ENCODE results near the gene MTUS2. TPM values are rescaled to one million over a fixed set of nuclear protein-coding genes. Genes with fewer than 3 reads are reported as not detected.

Gene MTUS2
- total and polyA plus RNA-seq, 7 experiments from 2014 or later, result 0.05 to 0.83 TPM; not detected in 5

DNA sequence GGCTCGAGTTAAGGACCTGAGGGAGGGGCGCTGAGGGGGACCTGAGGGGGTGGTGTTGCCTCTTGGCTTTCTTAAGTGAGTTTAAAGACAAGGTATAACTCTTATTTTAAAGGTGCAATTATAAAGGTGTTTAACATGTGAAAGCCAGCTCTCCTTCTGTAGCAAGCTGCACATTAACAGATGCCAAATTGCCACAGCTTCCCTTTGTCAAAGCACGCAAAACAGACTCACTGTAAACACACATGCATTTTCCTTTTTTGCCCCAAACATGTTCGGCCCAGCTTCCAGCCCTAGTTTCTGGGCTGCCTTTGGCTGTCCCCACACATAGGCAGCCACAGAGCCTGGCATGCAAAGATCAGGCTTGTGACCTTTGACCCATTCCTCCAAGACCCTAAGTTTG, 663.5 kb downstream of the MTUS2 start:
- no peak for DNase-seq
- Mint-ChIP-seq H3K27ac (no peak overlapping the region), H3K27me3 (peaks cover 0 to 11% (median 5%) of the 10 kb centered on the region in 5 donors), H3K9me3 (no peaks in the 10 kb centered on the region), H3K36me3 (no peaks in the 10 kb centered on the region), H3K4me3 (no peak overlapping the region), H3K4me1 (no peaks in the 10 kb centered on the region)
- POLR2A ChIA-PET, result no interaction called here
- Histone ChIP-seq H3K9me3 (ENCODE audit: control insufficient read depth in 2 of 3, low read length in 3 of 3) (no peaks in the 10 kb centered on the region), H3K27ac (ENCODE audit: low read depth, low read length) (no peak overlapping the region), H3K4me3 (ENCODE audit: low read length) (no peak overlapping the region), H3K4me1 (ENCODE audit: control insufficient read depth in 2 of 2, insufficient read depth in 2 of 2, low read length in 2 of 2) (no peaks in the 10 kb centered on the region), H3K36me3 (ENCODE audit: control insufficient read depth in 2 of 3, insufficient read depth in 3 of 3, low read length in 3 of 3) (no peaks in the 10 kb centered on the region), H3K27me3 (ENCODE audit: control insufficient read depth in 2 of 2, insufficient read depth in 2 of 2, low read length in 2 of 2) (no peaks in the 10 kb centered on the region)
- intact Hi-C loops (cut with micrococcal nuclease), result no loop called here
- ATAC-seq, result no peak
- CTCF ChIA-PET, result no interaction called here

DNA sequence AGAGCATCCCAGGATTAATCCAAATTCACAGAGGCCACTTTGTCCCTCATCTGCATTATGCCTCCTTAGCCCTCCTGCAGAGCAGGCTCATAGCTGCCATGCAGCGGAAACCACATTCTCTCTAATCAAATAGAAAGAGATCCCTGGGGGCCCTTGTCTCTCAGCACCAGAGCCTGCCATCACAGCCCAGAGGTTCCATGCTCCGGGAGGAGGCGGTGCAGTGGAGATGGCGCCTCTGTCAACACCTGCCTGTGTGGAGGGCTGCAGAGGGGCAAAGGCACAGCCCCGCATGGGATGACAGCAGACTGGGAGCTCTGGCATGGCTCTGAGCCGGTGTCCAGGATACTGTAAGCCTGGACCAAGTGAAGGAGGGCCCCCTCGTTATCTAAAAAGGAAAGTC, 664.1 kb downstream of the MTUS2 start:
- Histone ChIP-seq H3K36me3 (ENCODE audit: control insufficient read depth in 2 of 3, insufficient read depth in 3 of 3, low read length in 3 of 3) (no peaks in the 10 kb centered on the region), H3K4me1 (ENCODE audit: control insufficient read depth in 2 of 2, insufficient read depth in 2 of 2, low read length in 2 of 2) (no peaks in the 10 kb centered on the region), H3K27ac (ENCODE audit: low read depth, low read length) (no peak overlapping the region), H3K9me3 (ENCODE audit: control insufficient read depth in 2 of 3, low read length in 3 of 3) (no peaks in the 10 kb centered on the region), H3K27me3 (ENCODE audit: control insufficient read depth in 2 of 2, insufficient read depth in 2 of 2, low read length in 2 of 2) (no peaks in the 10 kb centered on the region), H3K4me3 (ENCODE audit: low read length) (no peak overlapping the region)
- H3K4me3 Mint-ChIP-seq, result no peak overlapping the region
- intact Hi-C loops (cut with micrococcal nuclease), result no loop called here
- ChIA-PET POLR2A (no interaction called here), CTCF (no interaction called here)
- H3K4me1 Mint-ChIP-seq, result no peaks in the 10 kb centered on the region
- H3K27ac Mint-ChIP-seq, result no peak overlapping the region
- no peaks in the 10 kb centered on the region for H3K9me3 Mint-ChIP-seq
- ATAC-seq, result no peak
- DNase-seq, result no peak
- peaks cover 0 to 14% (median 5%) of the 10 kb centered on the region in 5 donors for H3K27me3 Mint-ChIP-seq
- H3K36me3 Mint-ChIP-seq, result no peaks in the 10 kb centered on the region

DNA sequence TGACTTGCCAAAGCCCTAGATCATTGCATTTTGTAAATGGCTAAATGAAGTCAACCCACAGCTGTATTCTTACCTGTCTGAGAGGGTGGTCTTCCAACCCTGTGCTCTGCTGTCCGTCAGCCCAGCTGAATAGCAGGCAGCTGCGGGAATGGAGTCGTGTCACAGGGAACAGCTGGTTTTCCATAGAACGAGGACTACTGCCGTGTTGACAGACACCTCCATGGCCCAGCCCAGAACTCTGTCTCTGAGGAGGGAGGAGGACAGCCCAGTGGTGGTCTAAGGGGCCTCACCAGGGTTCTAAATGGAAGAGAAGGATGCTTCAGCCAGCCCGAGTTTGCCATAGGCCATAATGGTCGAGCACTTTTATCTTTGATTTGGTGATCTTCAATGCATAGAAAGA, 664.7 kb downstream of the MTUS2 start:
- no peak overlapping the region for H3K4me3 ChIP-seq (ENCODE audit: low read length)
- H3K36me3 Mint-ChIP-seq, result no peaks in the 10 kb centered on the region
- ATAC-seq (no peak), DNase-seq (no peak)
- ChIA-PET CTCF (no interaction called here), POLR2A (no interaction called here)
- no peaks in the 10 kb centered on the region for H3K9me3 Mint-ChIP-seq
- intact Hi-C loops (cut with micrococcal nuclease), result no loop called here
- no peak overlapping the region for H3K27ac Mint-ChIP-seq
- no peaks in the 10 kb centered on the region for H3K36me3 ChIP-seq (ENCODE audit: control insufficient read depth in 2 of 3, insufficient read depth in 3 of 3, low read length in 3 of 3)
- no peaks in the 10 kb centered on the region for H3K9me3 ChIP-seq (ENCODE audit: control insufficient read depth in 2 of 3, low read length in 3 of 3)
- no peaks in the 10 kb centered on the region for H3K4me1 Mint-ChIP-seq
- peaks cover 0 to 14% (median 5%) of the 10 kb centered on the region in 5 donors for H3K27me3 Mint-ChIP-seq
- no peak overlapping the region for H3K27ac ChIP-seq (ENCODE audit: low read depth, low read length)
- H3K27me3 ChIP-seq (ENCODE audit: control insufficient read depth in 2 of 2, insufficient read depth in 2 of 2, low read length in 2 of 2), result no peaks in the 10 kb centered on the region
- no peak overlapping the region for H3K4me3 Mint-ChIP-seq
- no peaks in the 10 kb centered on the region for H3K4me1 ChIP-seq (ENCODE audit: control insufficient read depth in 2 of 2, insufficient read depth in 2 of 2, low read length in 2 of 2)

DNA sequence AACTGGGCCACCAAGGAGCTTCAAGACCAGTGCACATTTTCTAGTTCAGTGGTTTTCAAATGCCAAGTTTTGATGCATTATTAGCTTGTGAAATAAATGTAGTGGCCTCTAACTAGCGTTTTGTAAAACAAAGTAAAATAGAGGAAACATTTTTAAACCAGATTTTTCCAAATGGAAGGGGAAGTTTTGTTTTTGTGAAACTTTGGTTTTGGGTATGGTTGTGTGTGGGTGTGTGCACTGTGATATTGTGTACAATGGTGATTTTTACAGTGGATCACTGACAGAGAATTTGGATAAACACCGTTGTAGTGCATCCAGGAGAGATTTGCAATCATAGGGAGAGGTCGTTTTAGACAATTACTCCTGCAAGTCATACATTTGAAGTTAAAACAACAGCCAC, 666.4 kb downstream of the MTUS2 start:
- H3K4me1 ChIP-seq (ENCODE audit: control insufficient read depth in 2 of 2, insufficient read depth in 2 of 2, low read length in 2 of 2), result no peaks in the 10 kb centered on the region
- DNase-seq, result no peak
- Mint-ChIP-seq H3K27ac (no peak overlapping the region), H3K4me1 (no peaks in the 10 kb centered on the region), H3K36me3 (no peaks in the 10 kb centered on the region), H3K27me3 (peaks cover 0 to 14% (median 5%) of the 10 kb centered on the region in 5 donors), H3K4me3 (no peak overlapping the region), H3K9me3 (no peaks in the 10 kb centered on the region)
- ChIA-PET CTCF (no interaction called here), POLR2A (no interaction called here)
- H3K27me3 ChIP-seq (ENCODE audit: control insufficient read depth in 2 of 2, insufficient read depth in 2 of 2, low read length in 2 of 2), result no peaks in the 10 kb centered on the region
- ATAC-seq, result no peak
- no peak overlapping the region for H3K4me3 ChIP-seq (ENCODE audit: low read length)
- intact Hi-C loops (cut with micrococcal nuclease), result no loop called here
- H3K9me3 ChIP-seq (ENCODE audit: control insufficient read depth in 2 of 3, low read length in 3 of 3), result no peaks in the 10 kb centered on the region
- H3K36me3 ChIP-seq (ENCODE audit: control insufficient read depth in 2 of 3, insufficient read depth in 3 of 3, low read length in 3 of 3), result no peaks in the 10 kb centered on the region
- H3K27ac ChIP-seq (ENCODE audit: low read depth, low read length), result no peak overlapping the region

DNA sequence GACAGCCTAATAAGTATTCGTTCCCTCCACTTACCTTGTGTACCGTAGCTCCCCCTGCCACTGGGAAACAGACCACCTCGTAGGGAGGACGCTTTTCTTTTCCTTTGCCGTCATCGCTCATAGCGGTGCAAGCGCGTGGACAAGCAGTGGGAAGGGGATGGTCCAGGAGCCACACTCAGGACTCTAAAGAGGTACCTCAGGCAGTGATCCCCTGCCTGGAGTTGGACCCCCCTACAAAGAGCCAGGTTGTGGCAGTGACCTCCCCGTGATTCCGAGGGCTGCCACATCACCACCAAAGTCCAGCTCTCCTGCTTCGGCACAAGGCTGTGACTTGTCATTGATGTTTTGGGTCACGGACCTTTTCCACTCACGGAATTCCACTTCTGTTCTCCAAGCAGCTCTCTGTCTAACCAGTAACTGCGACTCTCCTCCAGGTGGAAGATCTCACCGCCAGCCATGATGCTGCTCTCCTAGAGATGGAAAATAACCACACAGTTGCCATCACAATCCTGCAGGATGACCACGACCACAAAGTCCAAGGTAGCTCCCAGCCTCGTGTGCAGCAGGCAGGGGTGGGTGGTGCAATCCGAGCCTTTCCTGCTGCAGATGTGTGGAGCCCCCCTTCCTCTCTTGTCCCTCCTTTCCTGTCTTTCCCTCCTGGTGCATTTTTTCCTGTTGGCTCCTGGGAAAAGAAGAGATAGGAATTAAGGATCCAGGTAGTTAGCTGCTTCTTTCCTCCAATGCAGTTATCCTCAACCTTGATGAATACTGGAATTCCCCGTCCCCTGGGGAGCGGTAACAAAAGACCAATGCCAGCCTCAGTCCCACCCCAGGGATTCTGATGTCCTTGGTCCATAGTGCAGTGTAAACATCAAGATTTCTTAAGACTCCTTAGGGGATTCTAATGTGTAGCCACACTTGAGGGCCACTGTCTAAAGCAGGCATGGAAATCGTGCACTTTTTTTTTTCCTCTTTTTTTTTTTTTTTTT, 667.6 kb downstream of the MTUS2 start:
- Mint-ChIP-seq H3K9me3 (no peaks in the 10 kb centered on the region), H3K36me3 (no peaks in the 10 kb centered on the region), H3K4me1 (no peaks in the 10 kb centered on the region), H3K27me3 (peaks cover 0 to 14% (median 5%) of the 10 kb centered on the region in 5 donors), H3K27ac (no peak overlapping the region), H3K4me3 (no peak overlapping the region)
- H3K4me1 ChIP-seq (ENCODE audit: control insufficient read depth in 2 of 2, insufficient read depth in 2 of 2, low read length in 2 of 2), result no peaks in the 10 kb centered on the region
- ChIA-PET CTCF (no interaction called here), POLR2A (interaction anchor here (0.6 kb wide), 1 partner anchor 49 kb away, joined by 3 read pairs; no protein-coding TSS in a partner anchor)
- H3K9me3 ChIP-seq (ENCODE audit: control insufficient read depth in 2 of 3, low read length in 3 of 3), result no peaks in the 10 kb centered on the region
- H3K4me3 ChIP-seq (ENCODE audit: low read length), result no peak overlapping the region
- no peak for DNase-seq
- no peaks in the 10 kb centered on the region for H3K36me3 ChIP-seq (ENCODE audit: control insufficient read depth in 2 of 3, insufficient read depth in 3 of 3, low read length in 3 of 3)
- H3K27ac ChIP-seq (ENCODE audit: low read depth, low read length), result no peak overlapping the region
- no peak for ATAC-seq
- intact Hi-C loops (cut with micrococcal nuclease), result no loop called here
- no peaks in the 10 kb centered on the region for H3K27me3 ChIP-seq (ENCODE audit: control insufficient read depth in 2 of 2, insufficient read depth in 2 of 2, low read length in 2 of 2)

DNA sequence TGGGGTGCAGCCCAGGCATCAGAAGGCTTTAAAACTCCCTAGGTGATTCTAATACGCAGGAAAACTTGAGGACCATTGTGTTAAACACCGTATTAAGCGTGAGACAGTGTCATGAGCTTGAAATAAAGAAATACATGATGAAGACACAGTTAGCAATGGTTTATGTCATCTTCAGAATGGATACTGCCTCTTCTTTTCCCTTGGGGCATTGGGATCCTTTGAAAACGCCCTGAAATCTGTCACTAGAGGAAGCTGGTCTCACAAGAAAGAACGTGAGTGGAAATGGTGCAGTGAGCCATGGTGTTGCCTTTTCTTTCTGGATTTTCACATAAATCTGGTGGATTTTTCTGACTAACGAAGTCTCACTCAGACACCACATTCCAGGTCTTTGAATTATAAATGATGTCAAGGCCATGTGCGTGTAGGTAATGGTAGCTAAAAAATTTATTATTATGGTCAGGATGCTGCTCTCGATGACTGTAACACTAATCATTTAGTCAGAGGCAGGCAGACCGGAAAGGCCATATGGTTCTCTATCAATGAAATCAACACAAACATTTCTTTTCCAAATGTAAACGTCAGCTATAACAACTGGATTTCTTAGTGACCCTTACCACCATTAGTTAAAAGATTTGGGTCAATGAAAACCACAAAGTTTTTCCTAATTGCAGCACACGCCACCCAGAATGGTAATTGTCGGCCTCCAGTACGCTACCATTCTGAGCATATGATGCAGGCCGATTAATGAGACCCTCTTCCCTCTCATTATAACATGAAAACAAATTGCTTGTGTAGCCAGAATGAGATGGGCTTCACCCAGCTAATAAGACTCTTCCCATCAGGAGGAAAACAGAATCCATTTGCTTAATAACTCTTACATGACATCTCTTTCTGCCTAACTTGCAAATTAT, 669.8 kb downstream of the MTUS2 start:
- no peaks in the 10 kb centered on the region for H3K4me1 ChIP-seq (ENCODE audit: control insufficient read depth in 2 of 2, insufficient read depth in 2 of 2, low read length in 2 of 2)
- no peaks in the 10 kb centered on the region for H3K36me3 Mint-ChIP-seq
- intact Hi-C loops (cut with micrococcal nuclease), result no loop called here
- CTCF ChIA-PET, result interaction anchor here (0.7 kb wide), 1 partner anchor 12 kb away, joined by 3 read pairs; no protein-coding TSS in a partner anchor
- POLR2A ChIA-PET, result no interaction called here
- H3K27me3 ChIP-seq (ENCODE audit: control insufficient read depth in 2 of 2, insufficient read depth in 2 of 2, low read length in 2 of 2), result no peaks in the 10 kb centered on the region
- H3K27me3 Mint-ChIP-seq, result peaks cover 2 to 23% (median 7%) of the 10 kb centered on the region in 5 donors
- no peak overlapping the region for H3K4me3 Mint-ChIP-seq
- H3K27ac Mint-ChIP-seq, result no peak overlapping the region
- no peak overlapping the region for H3K4me3 ChIP-seq (ENCODE audit: low read length)
- ATAC-seq, result no peak
- H3K9me3 Mint-ChIP-seq, result no peaks in the 10 kb centered on the region
- no peaks in the 10 kb centered on the region for H3K36me3 ChIP-seq (ENCODE audit: control insufficient read depth in 2 of 3, insufficient read depth in 3 of 3, low read length in 3 of 3)
- H3K27ac ChIP-seq (ENCODE audit: low read depth, low read length), result no peak overlapping the region
- no peaks in the 10 kb centered on the region for H3K4me1 Mint-ChIP-seq
- H3K9me3 ChIP-seq (ENCODE audit: control insufficient read depth in 2 of 3, low read length in 3 of 3), result no peaks in the 10 kb centered on the region
- DNase-seq, result no peak
